Measurements from ENCODE around the gene DLGAP4. TPM values are rescaled to one million over a fixed set of nuclear protein-coding genes. Genes with fewer than 3 reads are reported as not detected.

The DLGAP4 gene
- total RNA-seq, 4 donors from 2014 or later = 18.8 to 46.7 (median 45.0) TPM

DNA sequence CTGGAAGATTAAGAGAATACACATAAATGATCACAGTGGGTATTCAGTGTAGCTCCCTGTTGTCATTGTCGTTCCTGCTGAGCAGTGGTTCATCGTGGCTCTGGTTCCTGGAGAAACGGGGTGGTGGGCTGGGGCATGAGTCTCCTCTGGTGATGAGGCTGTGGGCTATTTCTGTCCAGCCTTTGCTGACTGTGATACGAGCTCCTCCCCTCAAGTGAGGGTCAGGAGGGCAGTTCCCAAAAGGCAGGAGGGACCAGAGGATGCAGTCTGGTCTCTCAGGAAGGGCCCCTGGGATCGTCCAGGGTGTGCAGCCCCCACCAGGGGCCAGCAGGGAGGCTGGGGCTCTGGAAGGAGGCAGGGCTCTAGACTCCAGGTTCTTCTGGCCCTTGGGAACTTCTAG, 31.1 kb upstream of the DLGAP4 start:
- intact Hi-C loops (cut with DNase I; ENCODE audit: low total_unique reads) (no loop called here), in situ Hi-C loops (cut with MboI; ENCODE audit: low sequenced_read_pairs in 4 of 4) (no loop called here)
- TF ChIP-seq POLR2A (IDR thresholded peaks at IDR 0.05) = no peak
- TF ChIP-seq, protein P1, sequence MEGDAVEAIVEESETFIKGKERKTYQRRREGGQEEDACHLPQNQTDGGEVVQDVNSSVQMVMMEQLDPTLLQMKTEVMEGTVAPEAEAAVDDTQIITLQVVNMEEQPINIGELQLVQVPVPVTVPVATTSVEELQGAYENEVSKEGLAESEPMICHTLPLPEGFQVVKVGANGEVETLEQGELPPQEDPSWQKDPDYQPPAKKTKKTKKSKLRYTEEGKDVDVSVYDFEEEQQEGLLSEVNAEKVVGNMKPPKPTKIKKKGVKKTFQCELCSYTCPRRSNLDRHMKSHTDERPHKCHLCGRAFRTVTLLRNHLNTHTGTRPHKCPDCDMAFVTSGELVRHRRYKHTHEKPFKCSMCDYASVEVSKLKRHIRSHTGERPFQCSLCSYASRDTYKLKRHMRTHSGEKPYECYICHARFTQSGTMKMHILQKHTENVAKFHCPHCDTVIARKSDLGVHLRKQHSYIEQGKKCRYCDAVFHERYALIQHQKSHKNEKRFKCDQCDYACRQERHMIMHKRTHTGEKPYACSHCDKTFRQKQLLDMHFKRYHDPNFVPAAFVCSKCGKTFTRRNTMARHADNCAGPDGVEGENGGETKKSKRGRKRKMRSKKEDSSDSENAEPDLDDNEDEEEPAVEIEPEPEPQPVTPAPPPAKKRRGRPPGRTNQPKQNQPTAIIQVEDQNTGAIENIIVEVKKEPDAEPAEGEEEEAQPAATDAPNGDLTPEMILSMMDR (IDR thresholded peaks at IDR 0.05 in 4 of 5, conservative IDR thresholded peaks at IDR 0.05 in 1 of 5) = no peak
- ATAC-seq (no peak), DNase-seq (no peak)
- H3K36me3 ChIP-seq = no peaks in the 10 kb centered on the region
- no peaks in the 10 kb centered on the region for H3K9me3 ChIP-seq
- no peak overlapping the region for H3K4me3 ChIP-seq
- H3K4me1 ChIP-seq = no peaks in the 10 kb centered on the region
- H3K27ac ChIP-seq = no peak overlapping the region
- H3K27me3 ChIP-seq = peaks cover 12 to 14% (median 13%) of the 10 kb centered on the region in 3 donors

DNA sequence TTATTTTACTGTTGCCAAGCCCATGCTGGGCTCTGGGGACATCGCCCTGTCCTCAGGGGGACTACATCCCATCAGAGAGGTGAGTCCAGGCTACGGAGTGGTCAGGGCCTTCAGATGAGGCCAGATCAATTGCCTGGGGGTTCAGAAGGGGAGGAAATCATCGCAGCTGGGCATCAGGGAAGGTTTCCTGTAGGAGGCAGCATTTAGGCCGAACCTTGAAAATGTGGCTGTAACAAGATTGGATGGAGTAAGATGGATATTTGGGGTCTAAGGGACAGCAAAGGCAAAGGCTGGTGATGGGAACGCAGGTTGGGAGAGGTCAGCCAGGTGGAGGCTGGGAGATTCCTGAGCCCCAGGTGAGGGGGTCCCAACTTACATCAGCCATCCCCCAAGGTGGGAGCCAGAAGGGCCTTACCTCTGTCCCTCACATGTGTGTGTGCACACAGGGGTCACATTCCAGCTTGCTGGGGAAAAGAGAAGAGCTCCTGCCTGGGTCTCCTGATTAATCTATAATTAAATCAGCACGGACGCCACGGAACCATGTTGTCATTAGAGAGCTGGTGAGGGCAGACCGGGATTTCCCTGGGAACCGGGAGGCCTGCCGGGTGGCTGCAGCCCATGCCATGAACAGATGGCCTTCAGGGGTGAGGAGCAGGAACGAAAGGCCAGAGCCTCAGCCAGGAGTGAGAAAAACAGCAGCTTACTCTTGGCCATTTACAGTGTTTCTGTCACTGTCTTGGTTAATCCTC, 30.5 kb upstream of the DLGAP4 start:
- Histone ChIP-seq H3K4me3 (no peak overlapping the region), H3K27me3 (peaks cover 12 to 14% (median 13%) of the 10 kb centered on the region in 3 donors), H3K36me3 (no peaks in the 10 kb centered on the region), H3K9me3 (no peaks in the 10 kb centered on the region), H3K27ac (no peak overlapping the region), H3K4me1 (no peaks in the 10 kb centered on the region)
- ATAC-seq (no peak), DNase-seq (no peak)
- TF ChIP-seq POLR2A (IDR thresholded peaks at IDR 0.05) = no peak
- TF ChIP-seq, protein P1 (IDR thresholded peaks at IDR 0.05 in 4 of 5, conservative IDR thresholded peaks at IDR 0.05 in 1 of 5) = no peak
- in situ Hi-C loops (cut with MboI; ENCODE audit: low sequenced_read_pairs in 4 of 4) (no loop called here), intact Hi-C loops (cut with DNase I; ENCODE audit: low total_unique reads) (no loop called here)

DNA sequence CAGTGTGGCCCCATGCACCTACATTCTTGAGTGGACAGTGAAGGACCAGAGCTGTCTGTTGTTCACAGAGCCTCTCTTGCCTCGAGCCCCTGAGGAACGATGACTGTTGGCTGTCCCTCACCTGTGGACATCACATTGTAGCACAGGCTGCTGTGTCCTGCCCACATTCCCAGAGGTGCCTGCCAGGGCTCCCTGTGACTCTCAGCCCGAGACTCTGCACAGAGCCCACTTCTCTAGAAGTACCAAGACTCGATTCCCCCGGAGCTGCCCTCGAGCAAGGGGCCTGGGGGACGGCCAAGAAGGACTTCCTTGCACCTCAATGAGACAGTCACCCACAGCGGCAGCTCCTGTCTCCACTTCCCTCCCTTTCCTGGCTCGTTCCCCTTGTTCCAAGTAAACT, 28.6 kb upstream of the DLGAP4 start:
- intact Hi-C loops (cut with DNase I; ENCODE audit: low total_unique reads) = no loop called here
- Histone ChIP-seq H3K4me3 (no peak overlapping the region), H3K27me3 (peaks cover 12 to 14% (median 13%) of the 10 kb centered on the region in 3 donors), H3K36me3 (no peaks in the 10 kb centered on the region), H3K27ac (no peak overlapping the region), H3K9me3 (no peaks in the 10 kb centered on the region), H3K4me1 (no peaks in the 10 kb centered on the region)
- TF ChIP-seq, protein P1 (IDR thresholded peaks at IDR 0.05 in 4 of 5, conservative IDR thresholded peaks at IDR 0.05 in 1 of 5) = no peak
- TF ChIP-seq POLR2A (IDR thresholded peaks at IDR 0.05) = no peak
- ATAC-seq (no peak), DNase-seq (no peak)
- in situ Hi-C loops (cut with MboI; ENCODE audit: low sequenced_read_pairs in 4 of 4) = no loop called here

DNA sequence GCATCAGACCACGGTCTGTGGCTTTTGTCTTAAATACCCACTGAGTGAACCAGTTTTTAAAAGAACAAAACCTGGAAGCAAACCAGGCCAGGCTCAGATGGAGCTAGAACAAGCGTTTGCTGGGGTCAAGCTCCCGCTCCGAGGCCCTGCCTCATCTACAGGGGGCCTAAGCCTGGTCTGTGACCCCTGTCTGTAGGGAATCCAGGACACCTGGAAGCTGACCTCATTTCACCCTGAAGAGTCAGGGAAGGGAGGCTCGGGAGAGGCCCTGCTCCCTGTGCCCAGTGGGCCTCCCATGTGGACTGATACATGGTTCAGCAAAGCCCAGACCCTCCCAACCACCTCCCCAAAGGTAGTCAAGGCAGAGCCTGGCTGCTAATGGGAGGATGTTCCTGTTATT, 26.8 kb upstream of the DLGAP4 start:
- in situ Hi-C loops (cut with MboI; ENCODE audit: low sequenced_read_pairs in 4 of 4) (no loop called here), intact Hi-C loops (cut with DNase I; ENCODE audit: low total_unique reads) (no loop called here)
- no peak overlapping the region for H3K4me3 ChIP-seq
- no peak for TF ChIP-seq POLR2A (IDR thresholded peaks at IDR 0.05)
- TF ChIP-seq, protein P1 (IDR thresholded peaks at IDR 0.05 in 4 of 5, conservative IDR thresholded peaks at IDR 0.05 in 1 of 5) = no peak
- no peak for DNase-seq
- no peak overlapping the region for H3K27ac ChIP-seq
- H3K9me3 ChIP-seq = no peaks in the 10 kb centered on the region
- H3K27me3 ChIP-seq = peaks cover 8 to 11% (median 8%) of the 10 kb centered on the region in 3 donors
- no peak for ATAC-seq
- no peaks in the 10 kb centered on the region for H3K36me3 ChIP-seq
- H3K4me1 ChIP-seq = no peaks in the 10 kb centered on the region

Data from gastrocnemius medialis (tissue), 4 donors.